Erythroblast (primary cell): ENCODE results near the gene IL12RB2.

Experiments
- GATA1 ChIP-seq: IDR thresholded peaks from 2 replicates; pipeline ENCODE4 v1.6.1; 2011; ENCODE audit warnings: low read depth, mild to moderate bottlenecking, control low read depth, low read length, moderate library complexity
- POLR2A ChIP-seq: IDR thresholded peaks from 2 replicates; pipeline ENCODE4 v1.6.1; 2011; ENCODE audit warnings: mild to moderate bottlenecking, low read length

DNA sequence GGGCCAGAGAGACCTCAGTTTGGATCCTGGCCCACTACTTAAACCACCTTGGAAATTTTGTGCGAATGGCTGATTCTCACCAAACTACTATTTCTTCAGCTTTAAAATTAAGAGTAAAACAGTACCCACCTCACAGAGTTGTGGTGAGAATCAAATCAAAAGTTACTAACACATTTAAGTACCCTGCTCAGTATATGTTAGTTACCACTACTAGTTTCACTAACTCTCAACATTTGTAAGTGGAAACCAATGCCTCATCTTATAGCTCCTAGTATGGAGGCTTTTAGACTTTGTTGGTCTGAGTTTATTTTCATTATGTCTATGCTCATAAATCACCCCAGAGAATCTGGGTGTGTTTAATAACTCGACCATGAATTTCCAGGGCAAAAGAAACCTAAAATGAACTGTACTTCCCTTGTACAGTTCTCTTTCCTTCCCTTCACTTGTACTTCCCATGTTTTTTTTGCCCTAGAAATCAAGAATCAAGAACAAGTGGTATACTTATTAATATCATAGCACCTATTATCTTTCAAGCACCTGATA, 134.1 kb downstream of the IL12RB2 start:
- TF ChIP-seq POLR2A (no peak), GATA1 (no peak)
